NB4 (cell line): Measurements from ENCODE around the gene MRGPRF.

ENCODE experiments used
- DNase-seq: peaks from one replicate; pipeline ENCODE4 v3.0.0; 2010; ENCODE audit warnings: low read depth
- H3K4me3 ChIP-seq: one replicate; pipeline ENCODE4 v1.5.1; 2011; ENCODE audit warnings: mild to moderate bottlenecking, low read depth, low read length, moderate library complexity
- MAX ChIP-seq: IDR thresholded peaks from 2 replicates; pipeline ENCODE4 v1.6.1; 2011; ENCODE audit warnings: low read depth, low read length
- MYC ChIP-seq: IDR thresholded peaks from 2 replicates; pipeline ENCODE4 v1.6.1; 2011; ENCODE audit warnings: low read depth, low read length
- POLR2A ChIP-seq: IDR thresholded peaks from 2 replicates; pipeline ENCODE4 v1.6.1; 2011; ENCODE audit warnings: mild to moderate bottlenecking; ENCODE audit not compliant: insufficient read length; ENCODE audit errors: extremely low read depth
- TF ChIP-seq, protein P1 (sequence below): IDR thresholded peaks from one replicate; pipeline ENCODE4 v1.5.1; 2012; ENCODE audit warnings: low read depth, low read length

Gene MRGPRF

GRCh38 chr11:69055212-69055586 lies 42.2 kb upstream of the MRGPRF start:
- no peak overlapping the region for H3K4me3 ChIP-seq
- TF ChIP-seq MAX: no peak
- no peak for TF ChIP-seq MYC
- TF ChIP-seq, protein P1, sequence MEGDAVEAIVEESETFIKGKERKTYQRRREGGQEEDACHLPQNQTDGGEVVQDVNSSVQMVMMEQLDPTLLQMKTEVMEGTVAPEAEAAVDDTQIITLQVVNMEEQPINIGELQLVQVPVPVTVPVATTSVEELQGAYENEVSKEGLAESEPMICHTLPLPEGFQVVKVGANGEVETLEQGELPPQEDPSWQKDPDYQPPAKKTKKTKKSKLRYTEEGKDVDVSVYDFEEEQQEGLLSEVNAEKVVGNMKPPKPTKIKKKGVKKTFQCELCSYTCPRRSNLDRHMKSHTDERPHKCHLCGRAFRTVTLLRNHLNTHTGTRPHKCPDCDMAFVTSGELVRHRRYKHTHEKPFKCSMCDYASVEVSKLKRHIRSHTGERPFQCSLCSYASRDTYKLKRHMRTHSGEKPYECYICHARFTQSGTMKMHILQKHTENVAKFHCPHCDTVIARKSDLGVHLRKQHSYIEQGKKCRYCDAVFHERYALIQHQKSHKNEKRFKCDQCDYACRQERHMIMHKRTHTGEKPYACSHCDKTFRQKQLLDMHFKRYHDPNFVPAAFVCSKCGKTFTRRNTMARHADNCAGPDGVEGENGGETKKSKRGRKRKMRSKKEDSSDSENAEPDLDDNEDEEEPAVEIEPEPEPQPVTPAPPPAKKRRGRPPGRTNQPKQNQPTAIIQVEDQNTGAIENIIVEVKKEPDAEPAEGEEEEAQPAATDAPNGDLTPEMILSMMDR: no peak
- no peak for TF ChIP-seq POLR2A
- DNase-seq: no peak

- H3K4me3 ChIP-seq: no peak overlapping the region
- DNase-seq: peak; percentile 43
- TF ChIP-seq POLR2A: no peak
- no peak for TF ChIP-seq MAX
- no peak for TF ChIP-seq MYC
- TF ChIP-seq, protein P1: no peak
Observed at GRCh38 chr11:69054397-69055211, 41.6 kb upstream of the MRGPRF start.

GRCh38 chr11:69053546-69054396 lies 40.7 kb upstream of the MRGPRF start:
- H3K4me3 ChIP-seq: no peak overlapping the region
- no peak for DNase-seq

GRCh38 chr11:69053169-69053477 lies 40.1 kb upstream of the MRGPRF start:
- TF ChIP-seq MYC (no peak), POLR2A (no peak), MAX (no peak)
- TF ChIP-seq, protein P1: no peak
- no peak overlapping the region for H3K4me3 ChIP-seq

More at GRCh38 chr11:69053546-69054396, 40.7 kb upstream of the MRGPRF start:
- TF ChIP-seq POLR2A (no peak), MAX (no peak), MYC (no peak)
- TF ChIP-seq, protein P1: no peak

GRCh38 chr11:69052343-69053168 lies 39.5 kb upstream of the MRGPRF start:
- no peak for TF ChIP-seq MYC
- TF ChIP-seq, protein P1: no peak
- TF ChIP-seq POLR2A: no peak
- peak; percentile 62 for DNase-seq
- peak overlapping the region; percentile 3 for H3K4me3 ChIP-seq

More at GRCh38 chr11:69053169-69053477, 40.1 kb upstream of the MRGPRF start:
- no peak for DNase-seq
